ENCODE data around the gene SMAD6.

The SMAD6 gene

GRCh38 chr15:66704019-66704802, 2.2 kb downstream of the SMAD6 start:
- DNase-seq = no peak

- DNase-seq = no peak
Measured at GRCh38 chr15:66704803-66705153, 2.7 kb downstream of the SMAD6 start.

- no peak for DNase-seq
Measured at GRCh38 chr15:66705277-66706146, 3.5 kb downstream of the SMAD6 start.

GRCh38 chr15:66706225-66706732, 4.2 kb downstream of the SMAD6 start:
- DNase-seq = no peak

GRCh38 chr15:66706840-66707239, 4.8 kb downstream of the SMAD6 start:
- DNase-seq = no peak

- DNase-seq = no peak
Measured at GRCh38 chr15:66707310-66708082, 5.5 kb downstream of the SMAD6 start.

- no peak for DNase-seq
Measured at GRCh38 chr15:66708389-66708788, 6.4 kb downstream of the SMAD6 start.

- no peak for DNase-seq
Measured at GRCh38 chr15:66709884-66710283, 7.8 kb downstream of the SMAD6 start.

- DNase-seq = no peak
Measured at GRCh38 chr15:66711260-66711659, 9.2 kb downstream of the SMAD6 start.

GRCh38 chr15:66711862-66712261, 9.8 kb downstream of the SMAD6 start:
- DNase-seq = no peak

GRCh38 chr15:66713843-66714508, 11.9 kb downstream of the SMAD6 start:
- no peak for DNase-seq

GRCh38 chr15:66714543-66714981, 12.5 kb downstream of the SMAD6 start:
- no peak for DNase-seq

- no peak for DNase-seq
Measured at GRCh38 chr15:66715181-66715624, 13.2 kb downstream of the SMAD6 start.

GRCh38 chr15:66715720-66716655, 14.0 kb downstream of the SMAD6 start:
- DNase-seq = no peak

- no peak for DNase-seq
Measured at GRCh38 chr15:66716656-66717020, 14.6 kb downstream of the SMAD6 start.

- DNase-seq = no peak
Measured at GRCh38 chr15:66718220-66718988, 16.4 kb downstream of the SMAD6 start.

GRCh38 chr15:66719471-66719870, 17.4 kb downstream of the SMAD6 start:
- no peak for DNase-seq

- peak; percentile 72 for DNase-seq
Measured at GRCh38 chr15:66720206-66721010, 18.4 kb downstream of the SMAD6 start.

- no peak for DNase-seq
Measured at GRCh38 chr15:66721020-66721419, 19.0 kb downstream of the SMAD6 start.

GRCh38 chr15:66721501-66721937, 19.5 kb downstream of the SMAD6 start:
- no peak for DNase-seq

Measured in activated CD4-positive, alpha-beta T cell treated with anti-CD3 and anti-CD28 coated beads, Interleukin-10, Interleukin-2, amounts not matched to agents 100 ng/mL and 50 ng/mL, durations not matched to agents 16 hours and 8 hours (primary cell).